Stimulated activated CD4-positive, alpha-beta T cell treated with anti-CD3 and anti-CD28 coated beads, Interleukin-15, amount 100 ng/mL, for 24 hours (primary cell): ENCODE measurements around the gene MKLN1.

Source experiments
- DNase-seq: peaks from one replicate; pipeline ENCODE4 v3.0.0-alpha.2; 2020

MKLN1 gene

DNA sequence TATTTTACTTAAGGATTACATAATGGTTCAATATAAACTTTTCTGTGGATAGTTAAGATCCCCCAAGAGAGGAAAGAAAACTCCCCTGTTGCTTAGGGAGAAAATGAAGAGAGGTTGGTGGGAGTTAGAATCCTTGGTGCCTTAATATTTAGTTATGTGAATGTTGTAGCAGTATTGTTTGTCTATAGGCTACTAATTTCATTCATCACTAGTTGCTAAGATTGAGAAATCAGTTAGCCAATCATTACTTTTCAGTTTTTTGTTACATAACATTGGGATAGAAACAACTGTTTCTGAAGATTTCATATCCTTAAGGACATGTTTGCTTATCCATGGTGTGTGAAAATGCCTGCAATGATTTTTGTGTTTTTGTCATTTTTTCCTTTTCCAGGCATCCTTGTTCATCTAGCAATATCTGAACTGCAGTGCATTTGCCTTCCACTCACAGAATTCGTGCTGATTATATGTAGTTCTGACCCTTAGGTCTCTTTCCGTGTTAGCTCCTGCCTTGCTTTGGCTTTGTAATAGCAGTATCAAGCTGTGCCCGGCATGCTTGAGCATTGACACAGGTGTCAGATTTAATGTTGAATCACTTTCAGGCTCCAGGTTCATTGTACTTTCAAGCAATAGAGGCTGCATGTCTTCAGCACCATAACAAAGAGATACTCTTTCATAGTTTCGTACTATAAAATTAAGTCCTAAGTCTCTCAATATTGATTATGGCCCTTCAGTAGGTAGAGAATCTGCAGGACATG, 143.8 kb downstream of the MKLN1 start:
- DNase-seq, result no peak

DNA sequence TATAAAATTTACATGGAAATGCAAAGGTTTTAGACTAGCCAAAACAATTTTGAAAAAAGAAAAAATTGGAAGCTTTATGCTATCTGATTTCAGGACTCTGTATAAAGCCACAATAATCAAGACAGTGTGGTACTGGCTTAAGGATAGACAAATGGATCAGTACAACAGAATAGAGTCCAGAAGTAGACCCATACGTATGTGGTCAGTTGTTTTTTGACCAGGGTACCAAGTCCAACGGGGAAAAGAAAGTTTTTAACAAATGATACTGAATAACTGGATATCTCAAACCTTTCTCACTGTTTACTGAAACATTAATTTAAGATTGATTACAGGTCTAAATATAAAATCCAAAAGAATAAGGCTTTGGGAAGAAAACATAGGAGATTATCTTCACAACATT, 149.1 kb downstream of the MKLN1 start:
- DNase-seq, result no peak

DNA sequence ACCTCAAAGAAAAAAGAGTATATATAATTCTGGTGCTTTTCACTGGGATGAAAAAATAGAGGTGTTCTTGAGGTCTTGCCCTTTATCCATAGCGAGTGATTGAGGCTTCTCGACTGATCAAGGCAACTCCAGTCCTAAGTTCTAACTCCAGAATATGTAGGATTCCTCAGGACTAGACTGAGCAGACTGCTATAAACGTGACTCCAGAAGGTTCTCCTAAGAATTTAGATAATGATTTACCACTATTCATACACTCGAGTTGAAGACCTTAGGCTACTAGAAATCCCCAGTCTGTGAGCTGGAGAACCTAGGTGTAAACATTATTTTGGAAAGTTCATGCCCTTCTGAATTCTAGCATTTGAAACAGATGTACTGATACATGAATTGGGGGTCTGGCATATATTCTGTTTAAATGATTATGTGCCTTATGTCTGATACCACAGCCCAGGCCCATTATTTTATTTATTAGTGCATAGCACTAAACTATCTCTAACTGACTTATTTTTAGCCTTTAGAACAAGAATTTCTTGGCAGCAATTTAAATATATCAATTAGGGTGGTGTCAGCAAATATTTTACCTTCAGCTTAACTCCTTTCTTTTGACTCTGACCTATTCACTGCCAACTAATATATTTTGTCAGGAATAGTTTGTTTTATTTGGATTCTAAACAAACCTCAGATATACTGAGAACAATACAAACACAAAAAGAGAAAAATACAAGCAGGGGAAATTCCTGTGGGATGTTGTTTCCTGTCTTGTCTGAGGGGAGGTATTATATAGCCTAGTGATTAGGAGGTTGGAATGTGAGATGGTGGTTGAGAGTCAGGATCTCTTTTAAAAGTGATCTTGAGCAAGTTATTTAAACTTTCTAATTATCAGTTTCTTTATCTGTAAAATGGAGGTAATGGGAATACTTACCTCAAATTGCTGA, 153.0 kb downstream of the MKLN1 start:
- no peak for DNase-seq

DNA sequence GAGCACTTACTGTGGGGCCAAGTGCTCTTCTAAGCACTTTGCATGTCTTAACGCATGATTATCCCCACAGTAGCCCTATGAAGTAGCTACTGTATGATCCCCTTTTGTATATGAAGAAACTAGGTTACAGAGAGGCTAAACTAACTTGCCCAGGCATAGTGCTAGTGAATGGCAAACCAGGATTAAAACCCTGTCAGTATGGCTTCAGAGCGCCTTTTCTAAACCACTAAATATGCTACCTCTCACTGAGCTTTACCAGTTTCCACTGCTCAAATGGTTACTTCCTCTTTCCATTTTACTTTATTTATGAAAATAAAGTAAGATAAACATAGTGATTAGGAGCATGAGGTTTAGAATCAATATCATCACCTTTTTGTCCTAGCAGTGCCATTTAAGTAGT, 155.1 kb downstream of the MKLN1 start:
- DNase-seq, result no peak

DNA sequence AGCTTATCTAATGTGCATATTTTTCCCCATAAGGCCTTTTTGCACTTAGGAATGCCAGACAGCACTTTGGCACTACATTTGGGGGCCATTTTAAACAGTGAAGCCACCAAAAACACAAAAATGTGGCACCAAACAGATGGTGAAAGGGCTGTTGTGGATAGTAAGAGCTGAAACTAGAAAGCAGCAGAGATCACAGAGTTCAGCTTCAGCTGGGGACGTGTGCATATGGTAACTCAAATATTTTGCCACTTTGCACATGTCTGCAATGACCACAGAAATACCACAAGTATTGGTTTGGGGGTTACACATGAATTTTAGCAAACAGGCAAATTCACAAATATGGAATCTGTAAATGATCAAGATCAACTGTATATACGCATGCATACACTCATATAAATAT, 155.9 kb downstream of the MKLN1 start:
- no peak for DNase-seq

DNA sequence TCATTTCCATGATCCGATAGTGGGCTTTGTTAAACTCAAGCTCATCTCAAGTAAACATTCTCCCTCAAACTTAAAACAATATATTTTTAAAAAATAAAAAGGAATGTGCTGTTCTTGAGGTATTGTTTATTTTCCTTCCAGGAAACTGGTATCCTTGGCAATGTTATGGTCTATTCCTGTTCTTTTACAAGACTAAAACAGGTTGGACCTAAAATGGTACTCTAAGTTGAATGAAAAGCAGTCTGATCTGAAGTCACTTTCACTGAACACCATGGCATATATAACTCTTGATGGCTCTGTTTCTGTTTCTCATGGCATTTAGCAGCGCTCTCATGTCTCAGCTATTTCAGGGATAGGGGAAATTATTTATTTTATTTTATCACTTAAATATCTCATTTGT, 158.7 kb downstream of the MKLN1 start:
- DNase-seq, result no peak

DNA sequence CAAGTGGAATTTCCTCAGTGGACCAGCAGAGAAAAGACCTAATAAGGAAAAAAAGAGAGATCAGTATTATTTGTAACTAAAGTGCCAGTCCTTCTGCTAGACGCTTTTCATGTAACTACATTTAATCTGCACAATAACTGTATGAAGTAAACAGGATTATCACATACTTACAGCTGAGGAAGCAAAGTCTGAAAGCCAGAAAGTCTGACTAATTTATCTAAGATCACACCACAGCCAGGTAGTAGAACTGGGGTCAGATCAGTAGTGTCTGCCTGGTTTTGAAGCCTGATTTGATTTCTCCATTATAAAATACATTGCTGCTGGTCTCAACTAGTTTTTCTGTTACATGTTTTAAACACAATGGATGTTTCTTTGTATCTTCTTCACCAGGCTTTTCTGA, 159.5 kb downstream of the MKLN1 start:
- DNase-seq, result no peak

DNA sequence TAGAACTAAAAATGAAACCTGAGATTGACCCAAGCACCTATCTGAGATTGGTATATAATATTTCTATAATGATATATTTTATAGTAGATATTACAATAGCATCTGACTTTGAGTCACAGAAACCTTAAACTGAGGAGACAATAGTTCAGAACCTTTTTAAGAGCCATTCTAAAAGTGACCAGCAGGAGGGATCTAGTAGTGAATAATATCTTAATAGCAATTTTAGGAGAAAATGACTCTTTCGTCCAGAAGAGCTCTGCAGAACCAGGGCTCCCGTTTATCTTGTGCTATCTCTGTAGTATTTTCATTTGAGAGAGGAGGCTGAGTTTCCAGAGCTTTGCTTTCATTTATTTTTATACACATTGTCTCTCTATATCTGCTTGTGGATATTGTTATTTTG, 160.7 kb downstream of the MKLN1 start:
- DNase-seq, result no peak

DNA sequence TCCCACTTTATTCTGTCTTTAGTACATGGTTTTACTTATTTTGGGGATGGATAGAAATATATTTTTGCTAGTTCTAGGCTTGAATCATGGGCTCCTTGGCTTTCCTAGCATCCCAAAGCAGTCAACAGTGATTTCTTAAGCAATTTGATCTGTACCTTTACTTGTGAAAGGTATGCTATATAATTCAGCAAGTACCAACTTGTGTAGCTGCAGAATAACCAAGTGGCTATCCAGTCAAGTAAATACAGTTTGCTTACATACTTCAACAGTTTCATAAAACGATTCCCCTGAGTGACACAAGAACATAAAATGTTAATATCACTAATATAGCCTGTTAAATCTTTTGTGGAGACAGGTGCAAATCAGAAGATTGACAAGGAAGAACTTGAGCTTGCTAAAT, 161.5 kb downstream of the MKLN1 start:
- DNase-seq, result no peak

DNA sequence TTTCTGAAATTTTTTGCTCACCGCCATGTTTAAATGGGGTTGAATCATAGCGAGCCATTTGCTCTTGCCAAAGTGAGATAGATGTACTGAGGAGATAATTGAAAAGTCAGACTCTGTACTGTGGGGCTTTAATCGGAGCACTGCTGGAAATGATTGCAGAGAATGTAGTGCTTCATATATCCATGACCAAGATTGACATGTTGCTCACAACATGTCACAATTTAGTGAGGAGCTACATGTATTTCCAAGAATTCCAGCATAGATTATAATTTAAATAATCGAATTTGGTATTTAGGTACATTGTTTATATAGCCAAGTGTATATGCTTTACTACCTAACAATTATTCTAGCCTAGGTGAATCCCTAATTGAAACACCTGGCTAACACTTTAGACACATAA, 162.2 kb downstream of the MKLN1 start:
- no peak for DNase-seq

DNA sequence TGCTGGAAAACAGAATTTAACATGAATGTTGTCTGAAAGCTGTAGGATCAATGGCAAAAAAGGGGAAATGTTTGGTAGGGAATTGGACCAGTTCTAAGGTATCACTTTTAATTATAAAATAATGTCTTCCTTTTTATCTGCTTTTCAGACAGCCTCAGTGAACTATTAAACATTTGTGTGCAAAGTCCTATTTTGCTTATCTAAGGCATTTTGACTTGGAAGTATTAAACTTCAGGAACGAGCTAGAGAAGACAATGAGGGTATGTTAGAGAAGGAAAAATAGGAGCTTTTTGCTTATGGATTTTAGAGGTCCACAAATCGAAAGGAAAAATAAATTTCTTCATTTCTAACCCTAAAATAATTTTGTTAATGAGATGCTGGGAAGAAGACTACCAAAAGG, 165.4 kb downstream of the MKLN1 start:
- DNase-seq, result no peak

DNA sequence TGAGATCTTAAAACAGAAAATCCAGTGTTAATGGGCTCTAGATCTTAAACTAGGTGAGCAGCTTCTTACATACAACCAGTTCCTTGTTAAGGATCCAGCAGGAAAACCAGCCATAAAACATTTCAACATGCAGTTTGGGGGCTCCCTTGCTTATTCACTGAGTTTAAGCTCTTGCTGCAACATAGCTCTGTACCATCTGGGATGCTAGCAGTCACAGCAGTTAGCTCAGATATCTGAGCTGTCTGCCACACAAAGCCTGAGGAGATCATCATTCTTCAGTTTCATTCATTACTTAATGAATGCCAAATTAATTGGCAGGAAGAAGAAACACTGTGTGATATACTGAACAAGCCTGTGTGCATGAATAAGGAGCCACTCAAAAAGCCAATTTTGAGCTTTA, 165.9 kb downstream of the MKLN1 start:
- no peak for DNase-seq

DNA sequence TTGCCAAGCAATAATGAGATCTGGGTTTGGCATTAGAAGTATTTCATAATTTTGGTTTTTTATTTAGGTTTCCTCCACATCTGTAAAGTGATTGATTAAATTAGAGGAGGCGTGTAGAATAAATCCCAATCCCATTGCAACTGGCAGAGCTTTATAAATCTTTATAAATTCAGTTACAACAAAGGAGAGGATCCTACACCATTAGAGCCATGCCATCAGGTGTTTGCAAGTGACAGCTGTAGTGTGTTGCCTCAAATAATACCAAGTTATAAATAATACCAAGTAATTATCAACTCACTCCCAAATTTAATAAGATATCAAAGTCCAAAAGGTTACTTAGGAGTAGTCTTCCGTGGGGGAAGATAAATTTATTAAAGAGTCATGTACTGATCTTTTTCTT, 166.5 kb downstream of the MKLN1 start:
- no peak for DNase-seq

DNA sequence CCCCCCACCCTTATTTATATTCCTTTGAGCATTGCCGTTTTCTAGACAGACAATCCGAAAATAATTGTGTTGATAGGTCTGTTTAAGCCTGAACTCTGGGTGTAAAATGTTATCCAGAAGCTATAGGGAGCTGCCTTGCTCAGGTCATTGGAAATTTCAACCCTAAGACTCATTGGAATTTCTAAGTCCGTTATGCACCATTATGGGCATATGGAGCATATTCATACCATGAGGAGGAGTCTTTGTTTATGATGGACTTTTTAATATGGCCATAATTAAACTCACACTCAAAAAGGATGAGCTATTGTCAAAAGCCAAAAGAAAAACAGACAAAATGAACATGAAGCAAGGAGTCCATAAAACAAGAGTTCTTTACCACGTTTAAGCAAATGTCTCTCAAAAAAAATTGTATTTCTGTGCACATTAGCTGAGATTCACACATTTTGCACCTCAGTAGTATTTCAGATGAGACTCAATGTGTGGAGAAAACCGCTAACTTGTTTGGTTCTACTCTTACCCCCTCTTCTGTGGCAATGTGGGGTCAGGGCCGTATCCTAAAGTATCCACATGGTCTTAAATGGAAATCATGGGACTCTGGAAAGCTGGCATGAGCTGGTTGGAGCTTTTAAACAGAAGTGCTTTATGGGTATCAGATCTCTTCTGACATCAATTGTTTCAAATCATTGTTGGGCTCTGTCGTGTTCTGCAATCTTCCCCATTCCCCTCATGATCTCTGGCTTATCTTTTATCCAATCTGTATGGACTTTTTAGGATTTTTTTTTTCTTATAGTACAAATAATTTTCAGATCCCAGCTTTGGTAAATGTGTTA, 168.2 kb downstream of the MKLN1 start:
- DNase-seq, result no peak

DNA sequence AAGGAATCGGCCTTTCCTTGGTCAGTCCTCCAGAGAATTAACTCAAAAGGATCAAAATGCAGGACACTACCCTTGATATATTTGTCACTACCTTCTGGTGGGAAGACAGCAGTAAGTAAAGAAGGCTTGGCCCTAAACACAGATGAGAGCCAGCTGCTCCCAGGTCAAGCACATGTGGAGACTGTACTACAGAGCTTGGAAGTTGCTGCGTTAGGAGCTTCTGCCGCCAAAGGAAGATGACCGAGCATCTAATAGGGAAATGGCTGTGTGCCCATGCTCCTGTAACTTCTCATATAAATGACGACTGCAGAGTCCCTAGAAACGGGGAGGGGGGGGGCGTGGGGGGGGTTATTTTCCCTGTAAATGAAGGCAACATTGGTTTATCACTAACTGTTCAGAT, 169.8 kb downstream of the MKLN1 start:
- DNase-seq, result no peak

DNA sequence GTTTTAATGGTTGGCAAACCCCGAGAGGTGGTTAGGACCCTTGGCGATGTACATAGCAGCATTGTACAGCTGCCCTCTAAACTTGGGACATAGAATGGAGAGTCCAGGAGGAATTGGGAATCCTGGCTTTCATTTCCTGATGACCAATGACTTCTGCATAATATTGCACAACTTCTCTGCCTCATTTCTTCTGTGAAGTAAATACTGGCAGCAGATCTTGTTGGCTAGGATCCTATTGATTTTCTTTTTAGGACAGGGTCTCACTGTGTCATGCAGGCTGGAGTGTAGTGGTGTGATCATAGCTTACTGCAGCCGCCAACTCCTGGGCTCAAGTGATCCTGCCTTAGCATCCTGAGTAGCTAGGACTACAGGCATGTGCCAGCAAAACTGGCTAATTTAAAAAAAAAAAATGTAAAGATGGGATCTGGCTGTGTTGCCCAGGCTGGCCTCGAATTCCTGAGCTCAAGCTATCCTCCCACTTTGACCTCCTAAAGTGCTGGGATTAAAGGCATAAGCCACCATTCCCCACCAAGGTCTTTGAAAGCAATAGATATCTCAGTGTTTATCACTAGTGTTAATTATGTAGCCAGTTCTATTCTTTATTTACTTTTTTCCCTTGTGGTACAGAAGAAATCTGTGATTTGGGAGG, 170.7 kb downstream of the MKLN1 start:
- DNase-seq, result no peak

DNA sequence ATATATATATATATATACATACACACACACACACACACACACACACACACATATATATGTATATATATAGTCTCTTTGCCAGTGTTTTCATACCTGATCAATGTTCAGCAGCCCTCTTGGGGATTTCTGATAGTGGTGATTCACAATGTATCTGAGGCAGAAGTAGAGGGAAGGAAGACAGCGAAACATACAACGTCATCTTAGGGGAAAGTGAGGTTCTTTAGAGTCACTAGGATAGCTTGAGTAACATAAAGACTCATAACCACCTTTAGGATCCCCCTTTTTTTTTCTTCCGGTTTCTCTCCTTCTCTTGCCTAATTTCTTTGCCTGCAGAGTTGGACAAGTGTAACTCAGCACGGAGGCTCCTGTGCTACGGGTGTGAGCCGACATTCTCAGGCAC, 172.1 kb downstream of the MKLN1 start:
- DNase-seq, result no peak

DNA sequence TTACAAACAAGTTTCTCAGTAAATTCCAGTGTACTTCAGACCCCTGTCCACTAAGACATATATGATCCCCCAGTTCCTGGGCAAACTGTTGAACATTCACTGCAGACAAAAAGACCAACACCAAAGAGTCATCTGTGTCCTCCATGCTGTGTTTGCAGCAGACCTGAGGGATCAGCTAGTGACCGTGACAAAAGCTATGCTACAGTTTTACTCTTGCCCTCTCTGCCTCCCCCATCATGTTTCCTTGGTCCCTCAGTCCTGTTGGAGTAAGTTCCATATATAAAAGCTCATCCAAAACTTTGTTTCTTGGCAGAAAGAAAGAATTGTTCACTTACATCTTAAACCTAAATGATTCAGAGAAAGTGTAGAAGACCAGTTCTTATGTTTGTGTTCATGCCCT, 172.7 kb downstream of the MKLN1 start:
- no peak for DNase-seq

DNA sequence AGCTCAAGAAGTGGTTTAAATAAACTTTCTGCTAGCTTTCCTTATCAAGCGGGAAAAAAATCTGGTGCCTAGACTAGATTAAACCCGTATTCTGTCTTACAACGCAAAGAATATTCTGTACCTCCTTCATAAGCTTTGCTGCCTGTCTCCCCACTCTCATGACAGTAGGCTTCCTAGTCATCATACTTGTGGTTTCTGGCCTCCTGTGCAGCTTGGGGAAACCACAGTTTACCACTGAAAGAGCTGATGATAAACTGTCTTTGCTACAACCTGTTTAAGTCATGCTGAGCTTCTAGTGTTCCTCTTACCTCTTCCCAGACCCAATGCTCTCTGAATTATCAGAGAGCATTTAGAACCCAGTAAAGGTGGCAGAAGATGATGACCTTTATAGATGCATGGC, 173.7 kb downstream of the MKLN1 start:
- peak; percentile 46 for DNase-seq

DNA sequence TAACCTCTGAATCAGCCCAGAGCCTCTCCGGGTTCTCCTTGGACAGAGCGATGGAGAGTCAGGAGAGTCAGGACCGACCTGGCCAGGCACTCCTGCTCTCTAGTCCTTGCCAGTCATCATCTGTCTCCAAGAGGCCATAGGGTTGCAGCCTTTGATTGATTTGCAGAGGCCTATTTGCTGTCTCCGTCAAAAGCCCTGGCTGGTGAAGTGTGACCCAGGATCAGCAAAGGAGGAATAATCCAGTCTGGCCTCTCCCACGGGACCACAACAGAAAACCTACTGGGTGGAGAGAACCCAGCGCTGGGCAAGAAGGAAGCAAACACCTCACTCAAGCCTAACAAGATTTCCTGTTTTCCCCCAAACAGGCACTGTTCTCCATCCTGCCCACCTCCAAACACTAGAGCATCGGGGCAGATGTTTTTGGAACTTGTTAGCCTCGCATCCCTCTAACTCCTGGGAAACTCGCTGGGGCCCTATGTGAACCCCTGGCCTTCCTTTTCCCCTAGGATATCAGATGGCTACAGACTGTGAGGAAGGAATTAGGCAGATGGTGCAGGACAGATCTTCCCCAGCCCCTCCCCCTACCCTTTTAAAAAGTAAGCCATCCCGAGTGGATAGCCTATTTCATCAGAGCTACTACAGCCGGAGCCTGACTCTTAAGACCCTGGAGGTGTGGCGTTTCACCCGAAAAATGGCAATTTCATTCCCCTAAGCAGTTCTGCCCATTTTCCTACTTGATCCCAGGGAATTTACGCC, 174.4 kb downstream of the MKLN1 start:
- DNase-seq, result no peak

DNA sequence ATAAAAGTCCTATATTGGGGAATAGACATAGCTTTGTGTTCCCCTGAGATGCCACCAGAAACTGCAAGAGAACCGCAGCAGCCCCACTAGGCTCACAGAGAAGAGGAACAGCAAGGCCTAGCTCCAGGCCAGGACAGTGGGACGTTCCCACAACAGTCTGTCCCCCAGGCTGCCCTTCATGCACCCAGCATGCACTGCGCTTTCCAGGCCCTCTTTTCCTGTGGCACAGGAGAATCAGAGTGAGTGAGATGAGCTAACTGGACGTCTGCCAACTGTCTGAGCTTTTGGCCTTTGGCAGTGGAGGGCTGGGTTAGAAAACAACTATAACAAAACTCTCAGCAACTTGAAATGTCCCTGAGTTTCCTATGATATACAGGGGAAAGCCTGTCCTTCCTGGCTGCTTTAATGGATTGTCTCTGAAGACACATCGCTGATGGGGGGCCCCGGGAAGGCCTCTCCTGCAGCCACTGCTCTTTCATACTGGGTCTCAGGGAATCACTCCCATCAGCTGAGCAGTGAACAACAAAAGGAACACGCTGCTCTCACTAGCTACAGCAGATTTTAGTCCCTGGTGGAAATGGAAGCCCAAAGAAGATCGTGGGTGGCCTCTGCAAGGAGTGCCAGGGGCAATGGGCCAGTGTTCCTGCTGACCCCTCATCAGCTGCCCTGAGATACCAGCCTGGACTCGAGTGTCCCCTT, 175.3 kb downstream of the MKLN1 start:
- no peak for DNase-seq

DNA sequence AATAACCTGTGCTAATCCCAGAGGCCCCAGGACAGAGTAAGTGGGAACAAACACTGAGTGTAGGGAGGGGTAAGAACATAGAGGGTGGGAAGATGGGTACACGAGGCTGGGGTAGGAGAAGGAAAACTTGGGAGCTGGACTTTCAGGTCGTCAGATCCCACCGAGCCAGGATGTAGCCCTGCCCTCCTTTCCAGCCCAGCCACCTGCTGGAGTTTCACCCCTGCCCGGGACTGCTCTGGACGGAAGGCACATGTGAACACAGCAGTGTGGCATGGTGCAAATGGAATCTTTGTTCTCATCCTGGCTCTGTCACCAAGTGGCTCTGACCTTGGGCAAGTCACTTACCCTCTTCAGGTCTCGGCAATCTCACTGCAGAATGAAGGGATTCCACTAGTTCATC, 176.0 kb downstream of the MKLN1 start:
- DNase-seq, result no peak
